Panc1 (cell line): ENCODE results near the gene CRTC1.

Experiments used
- CTCF ChIP-seq: fragments of 450-650 bp; IDR thresholded peaks from 2 replicates; pipeline ENCODE4 v1.5.1; 2017; ENCODE audit warnings: mild to moderate bottlenecking
- POLR2AphosphoS5 ChIP-seq: IDR thresholded peaks from 2 replicates; pipeline ENCODE4 v1.6.1; 2012; ENCODE audit warnings: mild to moderate bottlenecking, low read depth, low read length, moderate library complexity

GRCh38 chr19:18645035-18645511 is 38.4 kb upstream of the CRTC1 start:
- no peak for TF ChIP-seq CTCF
- no peak for TF ChIP-seq POLR2AphosphoS5
